ENCODE data around the gene DBT.

DBT gene

GRCh38 chr1:100137602-100138001 is 112.0 kb downstream of the DBT start:
- H3K4me2 ChIP-seq (ENCODE audit: low read depth, low read length, poor library complexity, severe bottlenecking): no peak overlapping the region
- no peaks in the 10 kb centered on the region for H4K20me1 ChIP-seq (ENCODE audit: low read depth, low read length)
- H3K36me3 ChIP-seq (ENCODE audit: low read length): peaks cover 51% of the 10 kb centered on the region
- no peaks in the 10 kb centered on the region for H3K9me2 ChIP-seq (replicated peaks; ENCODE audit: insufficient read depth, low read length)
- H3K27ac ChIP-seq (ENCODE audit: low read depth, low read length): no peak overlapping the region
- no peak overlapping the region for H3K9ac ChIP-seq (ENCODE audit: low read length)
- H3K9me3 ChIP-seq (ENCODE audit: insufficient read depth, low read length): no peaks in the 10 kb centered on the region
- no peaks in the 10 kb centered on the region for H3K27me3 ChIP-seq (ENCODE audit: low read length)
- no peak overlapping the region for H3K4me3 ChIP-seq (ENCODE audit: insufficient read depth, low read length, poor library complexity, severe bottlenecking)
- H3K79me2 ChIP-seq (ENCODE audit: insufficient read depth, low read length): peaks cover 31% of the 10 kb centered on the region
- H3F3A ChIP-seq (ENCODE audit: insufficient read depth): no peaks in the 10 kb centered on the region; the same call in 1 of the 2 replicates
- no peak overlapping the region for H2AFZ ChIP-seq (ENCODE audit: low read depth, low read length, severe bottlenecking)
- TF ChIP-seq, protein P1, sequence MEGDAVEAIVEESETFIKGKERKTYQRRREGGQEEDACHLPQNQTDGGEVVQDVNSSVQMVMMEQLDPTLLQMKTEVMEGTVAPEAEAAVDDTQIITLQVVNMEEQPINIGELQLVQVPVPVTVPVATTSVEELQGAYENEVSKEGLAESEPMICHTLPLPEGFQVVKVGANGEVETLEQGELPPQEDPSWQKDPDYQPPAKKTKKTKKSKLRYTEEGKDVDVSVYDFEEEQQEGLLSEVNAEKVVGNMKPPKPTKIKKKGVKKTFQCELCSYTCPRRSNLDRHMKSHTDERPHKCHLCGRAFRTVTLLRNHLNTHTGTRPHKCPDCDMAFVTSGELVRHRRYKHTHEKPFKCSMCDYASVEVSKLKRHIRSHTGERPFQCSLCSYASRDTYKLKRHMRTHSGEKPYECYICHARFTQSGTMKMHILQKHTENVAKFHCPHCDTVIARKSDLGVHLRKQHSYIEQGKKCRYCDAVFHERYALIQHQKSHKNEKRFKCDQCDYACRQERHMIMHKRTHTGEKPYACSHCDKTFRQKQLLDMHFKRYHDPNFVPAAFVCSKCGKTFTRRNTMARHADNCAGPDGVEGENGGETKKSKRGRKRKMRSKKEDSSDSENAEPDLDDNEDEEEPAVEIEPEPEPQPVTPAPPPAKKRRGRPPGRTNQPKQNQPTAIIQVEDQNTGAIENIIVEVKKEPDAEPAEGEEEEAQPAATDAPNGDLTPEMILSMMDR (IDR thresholded peaks at IDR 0.05; ENCODE audit: insufficient read depth, low read length, poor library complexity, severe bottlenecking): no peak
- no peak for TF ChIP-seq EZH2phosphoT487 (conservative IDR thresholded peaks at IDR 0.05; ENCODE audit: low read length)

Measured in SU-DHL-6 (cell line).